GM12878 (cell line): ENCODE results near the gene SMIM21. TPM values are rescaled to one million over a fixed set of nuclear protein-coding genes. Genes with fewer than 3 reads are reported as not detected.

Experiments
- ATAC-seq: fragments of 200-7000 bp; cut with Tn5 transposase; 3 replicates; pipeline ENCODE4 v1.9.1; 2020; ENCODE audit warnings: mild to moderate bottlenecking, moderate library complexity
- BruUV-seq: library from RNA; stranded (reverse); fragments of 400-500 nt; replicated peaks from 2 replicates; lab custom pipeline; 2021; lab: Mats Ljungman, UMichigan
- CTCF ChIA-PET: fragments of 300-600 bp; sonication (Branson Sonifier 250); formaldehyde crosslinking; extraction: SDS; loops from one replicate; lab custom pipeline; 2021; ENCODE audit warnings: inconsistent platforms; lab: Yijun Ruan, JAX
- POLR2A ChIA-PET: fragments of 350-600 bp; formaldehyde crosslinking; extraction: SDS; loops from one replicate; lab custom pipeline; 2021; ENCODE audit warnings: inconsistent platforms; lab: Charles Lee
- RAD21 ChIA-PET: fragments of 300-600 bp; sonication (Branson Sonifier 250); formaldehyde crosslinking; loops from one replicate; lab custom pipeline; 2023; ENCODE audit warnings: antibody characterized with exemption; ENCODE audit not compliant: unreplicated experiment; lab: Charles Lee
- SMC1A ChIA-PET: fragments of 300-600 bp; sonication (Branson Sonifier 250); formaldehyde crosslinking; loops from one replicate; lab custom pipeline; 2023; ENCODE audit not compliant: unreplicated experiment, uncharacterized antibody; lab: Charles Lee
- DNase-seq: peaks from one replicate; pipeline ENCODE4 v3.0.0-alpha.2; 2011; ENCODE audit warnings: low read depth, low spot score
- FAIRE-seq: peaks from 3 replicates; lab custom pipeline; 2011; peaks lifted over from hg19 to GRCh38; lab: Jason Lieb, UNC
- H2AFZ ChIP-seq: 2 replicates; pipeline ENCODE4 v1.6.0; 2011; ENCODE audit warnings: low read depth, low read length, control low read depth; ENCODE audit not compliant: control insufficient read depth
- H3K27ac ChIP-seq: 2 replicates; pipeline ENCODE4 v1.5.1; 2011; ENCODE audit warnings: control low read depth; ENCODE audit not compliant: control insufficient read depth, insufficient read depth
- H3K27me3 ChIP-seq, 2 experiments: replicated peaks in 1 of 2; 2 replicates each; pipeline versions ENCODE4 v1.6.0 to v1.6.1; 2011; ENCODE audit warnings: low read length in 1 of 2; ENCODE audit not compliant: control insufficient read depth in 2 of 2, insufficient read depth in 2 of 2
- H3K36me3 ChIP-seq, 2 experiments: 2 replicates each; pipeline ENCODE4 v1.5.1; 2011; ENCODE audit warnings: low read length in 1 of 2; ENCODE audit not compliant: control insufficient read depth in 2 of 2, insufficient read depth in 2 of 2
- H3K4me1 ChIP-seq: 2 replicates; pipeline ENCODE4 v1.6.1; 2011; ENCODE audit warnings: mild to moderate bottlenecking, low read length, moderate library complexity, mixed read lengths; ENCODE audit not compliant: control insufficient read depth, insufficient read depth
- H3K4me2 ChIP-seq: 2 replicates; pipeline ENCODE4 v1.6.0; 2011; ENCODE audit warnings: control low read depth; ENCODE audit not compliant: control insufficient read depth, insufficient read depth
- H3K4me3 ChIP-seq: fragments of 200-600 bp; sonication (generic); 2 replicates; pipeline ENCODE4 v1.5.1; 2016
- H3K79me2 ChIP-seq: 2 replicates; pipeline ENCODE4 v1.6.0; 2011; ENCODE audit warnings: low read length; ENCODE audit not compliant: control insufficient read depth, insufficient read depth
- H3K9ac ChIP-seq: 2 replicates; pipeline ENCODE4 v1.8.0; 2011; ENCODE audit warnings: low read length, control low read depth, mixed read lengths; ENCODE audit not compliant: control insufficient read depth, insufficient read depth
- H3K9me3 ChIP-seq: replicated peaks from 3 replicates; pipeline ENCODE4 v1.5.1; 2011; ENCODE audit warnings: mild to moderate bottlenecking, low read length; ENCODE audit not compliant: control insufficient read depth, insufficient read depth
- H4K20me1 ChIP-seq: 2 replicates; pipeline ENCODE4 v1.6.0; 2011; ENCODE audit not compliant: control insufficient read depth, insufficient read depth
- CREM ChIP-seq: IDR thresholded peaks from 2 replicates; pipeline ENCODE4 v1.6.1; 2014; ENCODE audit warnings: antibody characterized with exemption, low read depth
- CTCF ChIP-seq, 3 experiments: IDR thresholded peaks in 2 of 3; conservative IDR thresholded peaks in 1 of 3; 2 replicates each; pipeline ENCODE4 v1.5.1; 2011; ENCODE audit warnings: low read depth in 3 of 3, low read length in 3 of 3, mild to moderate bottlenecking in 3 of 3, control low read depth in 2 of 3, moderate library complexity in 2 of 3, inconsistent platforms in 1 of 3, mixed read lengths in 1 of 3; ENCODE audit not compliant: control insufficient read depth in 2 of 3, insufficient read depth in 1 of 3; ENCODE audit errors: extremely low read depth in 1 of 3
- HDAC6 ChIP-seq: fragments of 200-600 bp; sonication (generic); IDR thresholded peaks from one replicate; pipeline ENCODE4 v1.8.0; 2017; ENCODE audit warnings: antibody characterized with exemption; ENCODE audit not compliant: unreplicated experiment
- JUND ChIP-seq: IDR thresholded peaks from 2 replicates; pipeline ENCODE4 v1.6.1; 2012; ENCODE audit warnings: low read depth, mild to moderate bottlenecking, low read length, improper control_type of control experiment, moderate library complexity
- LARP7 ChIP-seq: fragments of 450-650 bp; IDR thresholded peaks from 2 replicates; pipeline ENCODE4 v1.6.1; 2017; ENCODE audit warnings: mild to moderate bottlenecking
- REST ChIP-seq: IDR thresholded peaks from 2 replicates; pipeline ENCODE4 v1.6.1; 2012; ENCODE audit warnings: mild to moderate bottlenecking, low read depth, low read length
- RUNX3 ChIP-seq: IDR thresholded peaks from 2 replicates; pipeline ENCODE4 v1.6.1; 2012; ENCODE audit warnings: low read length, inconsistent platforms
- TBL1XR1 ChIP-seq: IDR thresholded peaks from 2 replicates; pipeline ENCODE4 v1.6.1; 2012; ENCODE audit warnings: low read depth, low read length, improper control_type of control experiment
- WGBS: methylation state at CpG from one replicate; pipeline ENCODE4 v1.1.6; 2016; ENCODE audit warnings: low lambda C conversion rate; ENCODE audit not compliant: insufficient replicate concordance, insufficient coverage; ENCODE audit errors: missing lambda C conversion rate; 5-methylcytosine and 5-hydroxymethylcytosine counted together
- in situ Hi-C: fragments of 300-500 bp; cut with MboI; formaldehyde crosslinking; loops from 9 replicates; pipeline ENCODE4 v1.14.3; 2018; ENCODE audit warnings: mixed read lengths
- intact Hi-C: fragments of 100-400 bp; cut with micrococcal nuclease; formaldehyde crosslinking; loops from one replicate; pipeline ENCODE4 v1.14.2; 2022; ENCODE audit not compliant: unreplicated experiment
- polyA plus RNA-seq, 11 experiments: library from polyadenylated mRNA; depleted of rRNA in 4 of 11; unstranded in 6 of 11; stranded (reverse) in 5 of 11; fragments of >200 nt; fragmentation: Nextera tagmentation in 4 of 11; fragmentation: Illumina TruSeq in 1 of 11; extraction: Ambion mirVana in 4 of 11; extraction: Trizol in 1 of 11; gene quantifications; 1 replicate in 1 of 11; 2 replicates in 10 of 11; pipeline versions ENCODE4 v1.2.1 to v1.2.3, GENCODE V29; 2011 to 2016; ENCODE audit warnings: inconsistent platforms in 2 of 11, missing spikeins in 2 of 11, low read depth in 1 of 11
- total RNA-seq, 4 experiments: library from RNA; depleted of rRNA in 3 of 4; stranded (reverse); fragments of >200 nt in 3 of 4; fragmentation: Illumina TruSeq in 1 of 4; extraction: Trizol in 1 of 4; gene quantifications; 2 replicates each; pipeline versions ENCODE4 v1.2.1 to v1.2.3, GENCODE V29; 2013 to 2021

SMIM21 gene
- total and polyA plus RNA-seq, 10 of the 15 experiments (the other 5 are each of a cell fraction or from before 2014, with no cell fraction given) = not detected

GRCh38 chr18:75467851-75468250, 40.3 kb upstream of the SMIM21 start (continued):
- no peak for TF ChIP-seq TBL1XR1

- H4K20me1 ChIP-seq = no peaks in the 10 kb centered on the region
- no peak overlapping the region for H3K4me3 ChIP-seq
- no peaks in the 10 kb centered on the region; a peak in 2 of 4 replicates for H3K27me3 ChIP-seq
- TF ChIP-seq JUND (no peak), CREM (no peak), RUNX3 (no peak), HDAC6 (no peak), LARP7 (no peak), CTCF (IDR thresholded peaks at IDR 0.05 in 2 of 3, conservative IDR thresholded peaks at IDR 0.05 in 1 of 3; ENCODE audit: control insufficient read depth in 2 of 3, extremely low read depth in 1 of 3, insufficient read depth in 1 of 3, low read depth in 3 of 3, low read length in 3 of 3) (no peak), REST (no peak)
- H3K9me3 ChIP-seq = no peaks in the 10 kb centered on the region
- ATAC-seq = no peak
- H3K4me1 ChIP-seq = no peaks in the 10 kb centered on the region
- intact Hi-C loops (no loop called here), in situ Hi-C loops (no loop called here)
- ChIA-PET POLR2A (no interaction called here), SMC1A (no interaction called here), CTCF (interaction anchor here (1.3 kb wide), 1 partner anchor 12 kb away, joined by 3 read pairs; no protein-coding TSS in a partner anchor), RAD21 (no interaction called here)
- H3K27ac ChIP-seq = no peak overlapping the region
- H3K9ac ChIP-seq = no peak overlapping the region
- H2AFZ ChIP-seq = no peak overlapping the region
- no peaks in the 10 kb centered on the region for H3K36me3 ChIP-seq
- H3K79me2 ChIP-seq = no peaks in the 10 kb centered on the region
- no TSS peak for BruUV-seq
- WGBS = 48% methylated on average over 12 of the region's 12 CpGs
- DNase-seq = no peak
- H3K4me2 ChIP-seq = no peak overlapping the region
- no peak for FAIRE-seq
Observed at GRCh38 chr18:75467281-75467795, 39.8 kb upstream of the SMIM21 start.
